GM18499 (cell line): ENCODE results near the gene UVRAG.
"Not testable (repeated sequence)": the region's sequence is repeated elsewhere in the genome, so short reads cannot be mapped to it uniquely, and the experiment has no call there.

Source experiments
- ATAC-seq: cut with Tn5 transposase; IDR thresholded peaks from one replicate; pipeline ENCODE4 v1.9.1; 2021; ENCODE audit warnings: moderate number of reproducible peaks; ENCODE audit not compliant: insufficient read depth, unreplicated experiment

UVRAG gene

GRCh38 chr11:75834728-75835127 is 19.7 kb downstream of the UVRAG start:
- no peak for ATAC-seq

DNA sequence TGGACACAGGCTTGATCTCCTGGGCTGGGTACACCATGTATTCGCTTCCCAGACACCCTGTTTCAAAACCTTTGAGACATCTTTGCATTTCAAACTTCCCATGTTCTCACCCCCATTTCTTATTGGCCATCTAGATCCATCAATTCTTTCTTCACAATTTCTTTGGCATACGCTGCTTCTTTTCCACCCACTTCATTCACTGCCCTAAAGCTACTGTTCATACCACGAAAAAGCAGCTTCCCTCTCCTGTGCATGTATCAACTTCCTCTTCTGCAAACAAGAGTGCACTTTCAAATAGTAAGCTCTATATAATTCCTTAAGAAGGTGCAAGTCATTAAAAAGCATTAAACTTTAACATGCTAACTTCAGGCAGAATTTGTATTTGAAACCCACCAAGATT is 21.4 kb downstream of the UVRAG start:
- ATAC-seq = no peak

DNA sequence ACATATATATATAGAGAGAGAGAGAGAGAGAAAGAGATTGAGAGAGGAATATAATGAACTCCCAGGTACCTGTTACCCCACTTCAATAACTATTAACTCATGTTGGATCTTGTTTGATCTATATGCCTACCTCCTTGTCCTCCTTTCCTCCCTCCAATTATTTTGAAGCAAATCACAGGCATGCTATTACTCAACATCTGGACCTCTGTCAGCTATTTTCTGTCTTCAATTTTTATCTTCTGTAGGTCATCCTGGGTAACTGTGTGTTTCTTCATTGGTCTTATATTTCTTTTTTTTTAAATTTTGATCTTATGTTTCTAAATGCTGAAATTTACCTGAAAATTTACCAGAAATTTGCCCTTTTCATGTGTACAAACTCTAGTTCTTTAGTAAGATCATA is 24.8 kb downstream of the UVRAG start:
- no peak for ATAC-seq

DNA sequence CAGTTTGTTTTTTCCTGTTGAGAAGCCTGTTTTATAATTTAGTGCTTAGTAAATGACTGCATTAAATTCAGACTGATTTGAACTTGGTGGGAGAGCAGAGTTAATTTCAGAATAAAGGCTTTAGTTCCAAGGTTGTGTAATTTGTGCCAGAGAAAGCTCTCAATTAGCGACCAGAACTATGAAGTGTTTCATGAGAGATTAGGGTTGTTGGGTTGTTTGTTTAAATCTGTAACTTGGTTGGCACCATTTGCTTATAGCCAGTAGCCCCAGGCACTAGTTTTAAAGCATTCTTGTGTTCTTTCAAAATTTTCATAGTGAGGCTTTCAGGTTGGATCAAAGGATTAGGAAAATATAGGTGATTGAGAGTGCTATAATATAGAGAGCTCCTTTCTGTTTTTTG is 25.5 kb downstream of the UVRAG start:
- no peak for ATAC-seq

GRCh38 chr11:75841739-75842138 is 26.7 kb downstream of the UVRAG start:
- ATAC-seq = no peak

GRCh38 chr11:75845324-75845723 is 30.3 kb downstream of the UVRAG start:
- ATAC-seq = no peak

- ATAC-seq = no peak
Observed at GRCh38 chr11:75849894-75850293, 34.9 kb downstream of the UVRAG start.

- ATAC-seq = no peak
Observed at GRCh38 chr11:75850787-75851186, 35.8 kb downstream of the UVRAG start.

- no peak for ATAC-seq
Observed at GRCh38 chr11:75851203-75851602, 36.2 kb downstream of the UVRAG start.

DNA sequence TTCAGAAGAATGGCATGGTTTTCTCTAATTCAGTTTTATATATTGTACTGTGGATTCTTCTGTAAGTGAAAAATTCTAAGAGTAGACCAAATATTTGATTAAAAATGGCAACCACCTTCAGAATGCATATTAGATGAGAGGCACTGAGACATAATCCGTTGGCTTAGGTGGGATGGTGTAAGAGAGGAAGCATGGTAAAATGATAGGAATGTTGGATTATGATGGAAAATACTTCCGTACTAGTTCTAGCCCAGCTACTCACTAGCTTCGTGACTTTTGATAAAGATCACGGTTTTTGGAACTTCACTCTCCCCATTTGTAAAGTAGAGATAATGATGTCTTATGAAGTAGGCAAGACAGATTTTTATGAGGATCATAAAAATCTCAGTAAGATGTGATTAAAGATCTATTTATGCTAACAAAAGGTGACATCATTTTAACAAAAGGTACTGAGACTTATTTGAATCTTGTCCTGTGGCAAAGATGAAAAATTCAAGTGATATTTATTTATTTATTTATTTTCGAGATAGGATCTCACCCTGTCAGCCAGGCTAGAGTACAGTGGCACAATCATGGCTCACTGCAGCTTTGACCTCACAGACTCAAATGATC is 37.5 kb downstream of the UVRAG start:
- no peak for ATAC-seq

- ATAC-seq = not testable (repeated sequence)
Observed at GRCh38 chr11:75853563-75853962, 38.6 kb downstream of the UVRAG start.

- ATAC-seq = no peak
Observed at GRCh38 chr11:75853971-75854370, 39.0 kb downstream of the UVRAG start.

DNA sequence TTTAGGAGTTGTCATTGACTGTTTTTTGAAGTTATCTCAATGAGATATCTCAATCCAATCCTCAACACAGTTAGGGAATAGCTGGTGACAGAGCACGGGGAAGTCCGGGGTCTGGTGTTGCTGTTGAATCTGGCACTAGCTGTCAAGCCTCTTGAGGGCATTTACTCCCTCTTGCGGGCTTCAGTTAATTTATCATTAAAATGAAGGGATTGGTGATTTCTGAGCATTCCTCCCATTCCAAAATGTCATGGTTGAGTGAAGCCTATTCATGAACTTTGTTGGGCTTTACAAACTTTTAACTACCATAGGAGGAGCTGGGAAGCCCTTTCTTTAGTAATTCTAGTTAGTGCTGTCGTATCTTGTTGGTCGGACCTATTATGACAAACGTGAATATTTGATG is 40.2 kb downstream of the UVRAG start:
- no peak for ATAC-seq

DNA sequence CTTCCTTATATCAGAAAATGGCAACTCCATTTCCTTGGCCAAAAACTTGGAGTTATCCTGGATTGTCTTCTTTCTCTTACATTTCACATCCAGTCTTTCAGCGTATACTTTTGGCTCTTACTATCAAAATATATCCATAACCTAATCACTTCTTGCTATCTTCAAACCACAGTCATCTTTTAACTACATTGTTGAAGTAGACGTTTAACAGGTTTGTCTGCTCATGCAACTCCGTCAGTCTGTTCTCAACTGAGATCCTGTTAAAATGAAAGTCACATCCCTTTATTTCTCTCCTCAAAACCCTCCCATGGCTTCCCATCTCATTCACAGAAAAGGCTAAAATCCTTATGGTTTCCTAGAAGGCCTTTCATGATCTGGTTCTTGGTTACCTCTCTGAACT is 41.9 kb downstream of the UVRAG start:
- ATAC-seq = no peak

DNA sequence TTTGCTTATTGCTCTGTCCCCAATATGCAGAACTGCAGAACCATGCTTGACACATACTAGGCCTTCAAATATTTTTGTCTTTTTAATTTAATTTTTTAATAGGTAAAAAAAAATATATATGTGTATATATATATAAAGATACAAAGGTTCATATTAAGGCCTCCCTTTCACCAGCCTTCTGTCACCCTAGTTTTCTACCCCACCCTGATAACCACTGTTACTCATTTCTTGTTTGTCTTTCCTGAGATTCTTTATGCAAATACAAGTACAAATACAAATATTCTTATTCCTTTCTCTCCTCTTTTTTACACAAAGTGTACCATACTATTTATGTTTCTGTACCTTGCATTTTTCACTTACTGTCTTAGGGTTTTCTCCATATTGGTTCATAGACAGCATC is 43.0 kb downstream of the UVRAG start:
- ATAC-seq = no peak

DNA sequence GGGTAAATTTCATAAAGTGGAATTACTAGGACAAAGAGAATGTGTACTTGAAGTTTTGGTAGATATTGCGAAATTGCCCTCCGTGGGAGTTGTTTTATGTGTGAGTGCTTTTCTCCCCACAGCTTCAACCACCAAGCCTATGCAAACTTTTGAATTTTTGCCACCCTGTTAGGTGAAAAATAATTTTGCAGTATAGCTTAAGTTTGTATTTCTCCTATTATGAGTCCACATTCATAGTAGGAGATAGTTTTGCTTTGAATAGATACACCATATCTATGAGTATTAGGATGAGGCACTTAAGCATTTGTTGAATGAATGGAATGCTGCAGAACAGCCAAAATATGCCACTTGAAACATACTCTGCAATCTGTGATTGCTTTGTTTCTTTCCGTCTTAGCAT is 43.6 kb downstream of the UVRAG start:
- no peak for ATAC-seq

GRCh38 chr11:75859614-75860013 is 44.6 kb downstream of the UVRAG start:
- no peak for ATAC-seq

- ATAC-seq = no peak
Observed at GRCh38 chr11:75862437-75862836, 47.4 kb downstream of the UVRAG start.

DNA sequence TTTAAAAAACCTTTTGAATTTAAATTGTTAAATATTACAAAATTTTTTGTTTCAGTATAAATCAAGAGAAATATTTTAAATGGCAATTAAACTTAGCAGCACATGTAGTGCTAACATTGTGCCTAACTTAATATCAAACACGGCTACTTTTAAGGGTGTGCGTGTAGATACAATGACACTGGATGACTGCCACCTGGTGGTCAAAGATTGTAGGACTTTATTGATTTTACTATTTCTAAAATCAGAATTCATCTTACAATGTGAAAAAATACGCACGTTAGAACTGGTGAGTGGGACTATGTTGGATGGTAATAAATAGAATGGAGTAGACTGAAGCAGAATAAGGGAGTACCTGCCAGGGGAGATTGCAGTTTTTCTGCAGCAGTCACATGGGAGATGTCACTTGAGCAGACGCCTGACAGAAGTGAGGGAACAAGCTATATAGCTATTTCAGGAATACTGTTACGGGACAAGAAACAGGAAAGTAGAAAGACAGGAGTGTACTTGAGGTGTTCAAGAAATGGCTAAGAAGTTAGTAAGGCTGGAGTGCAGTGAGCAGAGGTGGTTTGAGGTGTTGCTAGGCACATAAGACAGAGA is 52.9 kb downstream of the UVRAG start:
- ATAC-seq = no peak

GRCh38 chr11:75868990-75869389 is 54.0 kb downstream of the UVRAG start:
- ATAC-seq = no peak

DNA sequence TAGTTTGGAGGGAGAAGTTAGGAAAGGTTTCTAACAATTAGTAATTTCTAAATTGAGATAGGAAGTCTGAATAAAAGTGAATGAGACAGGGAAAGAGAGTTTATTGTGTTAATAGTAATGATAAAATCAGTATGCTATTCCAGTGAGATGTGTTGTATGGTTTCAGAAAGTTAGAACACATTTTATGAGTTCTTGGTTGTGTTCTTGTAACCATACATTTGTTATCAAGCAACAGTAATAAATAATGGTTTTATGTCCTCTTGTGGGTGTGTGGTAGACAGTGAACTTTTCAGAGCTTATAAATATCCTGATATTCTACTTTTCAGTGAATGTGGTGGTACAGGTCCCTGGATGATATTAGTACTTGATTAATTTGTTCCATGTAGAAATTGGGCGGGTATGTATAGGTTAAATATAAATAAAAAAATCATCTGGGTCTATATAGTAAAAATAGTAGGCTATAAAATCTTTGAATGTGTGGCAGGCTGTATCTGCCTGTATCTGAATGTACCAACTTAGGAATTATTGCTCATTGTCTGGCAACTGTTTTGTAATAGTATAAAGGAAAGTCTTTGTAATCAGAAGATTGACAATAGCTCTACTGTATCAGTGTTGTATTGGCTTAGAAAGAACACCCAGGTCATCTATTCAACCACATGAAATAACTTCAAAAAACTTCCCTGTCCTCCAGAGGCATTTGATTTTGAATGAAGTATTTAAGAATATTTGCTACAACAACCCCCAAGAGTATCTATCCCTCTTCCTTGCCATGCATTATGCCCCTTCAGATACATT is 54.8 kb downstream of the UVRAG start:
- ATAC-seq = no peak
